ENCODE results near the gene SHISAL2A. TPM values are rescaled to one million over a fixed set of nuclear protein-coding genes. Genes with fewer than 3 reads are reported as not detected.

SHISAL2A gene
- total RNA-seq (2014; rRNA removed; shearing (Covaris generic)): 0.17 TPM in 1 of 2 replicates, not detected in the other

DNA sequence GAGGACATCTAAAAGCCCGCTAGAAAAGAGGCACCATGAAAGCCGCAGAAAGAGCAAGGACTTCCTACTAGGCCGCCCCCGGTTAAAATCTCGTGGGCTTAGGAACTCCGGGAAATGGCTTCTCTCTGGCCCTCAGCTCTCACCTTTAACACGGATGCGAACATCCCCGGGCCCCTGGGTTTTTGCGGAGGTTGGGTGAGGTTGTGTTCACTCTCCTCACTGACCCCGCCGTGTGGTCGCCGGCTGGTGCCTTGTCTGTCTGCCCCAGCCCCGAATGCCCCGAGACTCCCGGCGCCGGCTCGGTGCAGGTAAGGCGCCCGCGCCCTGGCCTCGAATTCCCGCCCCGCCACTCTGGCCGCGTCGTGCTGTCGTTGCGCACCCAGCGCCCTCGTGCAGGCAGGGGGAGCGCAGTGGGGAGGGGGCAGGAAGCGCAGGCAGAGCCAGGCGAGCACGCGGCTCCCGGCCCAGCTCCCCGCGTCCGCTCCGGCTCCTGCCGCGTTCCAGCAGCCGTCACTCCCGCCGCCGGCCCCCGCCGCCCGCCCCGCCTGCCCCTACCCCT lies at the start of gene SHISAL2A:
Gene SHISAL2A (plus strand): TSS at position 437 of the 559 bp plus-strand sequence. CDS start 326 bp downstream, outside the sequence.
- DNase-seq (ENCODE audit: low read depth): peak; percentile 45

DNA sequence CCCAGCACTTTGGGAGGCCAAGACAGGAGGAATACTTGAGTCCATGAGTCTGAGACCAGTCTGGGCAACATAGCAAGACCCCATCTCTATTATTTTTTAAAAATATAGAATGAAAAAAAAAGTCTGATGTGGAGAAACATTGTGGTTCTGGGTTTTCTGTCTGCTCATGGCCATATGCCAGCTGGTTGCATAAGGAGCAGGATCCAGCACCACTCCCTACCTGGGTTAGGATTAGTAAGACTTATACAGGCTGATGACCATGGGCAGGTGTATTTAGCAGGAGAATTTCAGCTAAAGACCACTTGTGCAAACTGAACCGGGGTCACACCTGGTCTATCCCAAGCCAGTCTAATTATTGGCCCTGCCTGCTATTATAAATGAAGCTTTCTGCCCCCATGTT lies 47.5 kb upstream of the SHISAL2A start:
- no peak for DNase-seq (ENCODE audit: low read depth)

DNA sequence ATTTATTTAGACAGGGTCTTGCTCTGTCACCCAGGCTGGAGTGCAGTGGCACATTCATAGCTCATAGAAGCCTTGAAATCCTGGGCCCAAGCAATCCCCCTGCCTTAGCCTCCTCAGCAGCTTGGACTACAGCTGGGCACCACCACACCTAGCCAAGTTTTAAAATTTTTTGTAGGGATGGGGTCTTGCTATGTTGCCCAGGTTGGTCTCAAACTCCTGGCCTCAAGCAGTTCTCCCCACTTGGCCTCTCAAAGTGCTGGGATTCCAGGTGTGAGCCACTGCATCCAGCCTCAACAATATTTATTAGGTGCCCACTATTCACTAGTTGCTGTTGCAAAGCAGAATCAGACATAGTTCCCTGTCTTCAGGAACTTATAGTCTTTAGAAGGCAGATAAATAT lies 44.9 kb upstream of the SHISAL2A start:
- no peak for DNase-seq (ENCODE audit: low read depth)

DNA sequence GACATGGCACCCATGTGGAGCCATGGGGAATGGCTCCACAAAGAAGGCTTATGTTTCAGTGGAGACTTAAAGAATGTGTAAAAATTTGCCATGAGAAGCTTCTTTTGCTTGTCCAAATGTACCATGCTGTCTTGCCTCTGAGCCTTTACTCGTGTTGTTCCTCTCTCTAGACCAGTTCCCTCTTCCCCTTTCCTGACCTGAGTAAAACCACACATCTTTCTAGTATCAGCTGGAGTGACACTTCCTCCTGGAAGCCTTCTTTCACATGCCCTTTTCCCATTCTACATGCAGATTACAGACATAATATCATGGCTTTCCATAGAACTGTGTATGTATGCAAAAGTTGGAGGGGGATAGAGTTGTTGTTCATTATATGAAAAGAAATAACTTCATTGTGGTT lies 44.4 kb upstream of the SHISAL2A start:
- no peak for DNase-seq (ENCODE audit: low read depth)

DNA sequence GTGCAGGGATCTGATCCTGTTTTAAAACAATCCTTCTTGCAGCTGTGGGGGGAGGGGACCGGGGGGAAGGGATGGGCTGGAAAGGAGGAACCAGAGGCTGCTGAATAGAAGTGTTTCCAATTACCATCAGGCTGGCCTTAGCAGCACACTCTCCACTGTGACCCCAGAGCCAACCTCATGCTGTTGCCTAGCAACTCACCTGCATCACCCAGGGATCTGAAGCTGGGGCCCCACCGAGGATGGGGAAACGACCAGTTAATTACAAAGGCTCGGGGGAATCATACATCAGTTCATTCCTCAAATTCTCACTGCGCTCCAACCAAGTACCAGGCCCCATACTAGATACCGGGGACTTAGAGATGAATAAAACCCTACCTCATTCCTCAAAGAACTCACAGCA lies 42.7 kb upstream of the SHISAL2A start:
- DNase-seq (ENCODE audit: low read depth): no peak

DNA sequence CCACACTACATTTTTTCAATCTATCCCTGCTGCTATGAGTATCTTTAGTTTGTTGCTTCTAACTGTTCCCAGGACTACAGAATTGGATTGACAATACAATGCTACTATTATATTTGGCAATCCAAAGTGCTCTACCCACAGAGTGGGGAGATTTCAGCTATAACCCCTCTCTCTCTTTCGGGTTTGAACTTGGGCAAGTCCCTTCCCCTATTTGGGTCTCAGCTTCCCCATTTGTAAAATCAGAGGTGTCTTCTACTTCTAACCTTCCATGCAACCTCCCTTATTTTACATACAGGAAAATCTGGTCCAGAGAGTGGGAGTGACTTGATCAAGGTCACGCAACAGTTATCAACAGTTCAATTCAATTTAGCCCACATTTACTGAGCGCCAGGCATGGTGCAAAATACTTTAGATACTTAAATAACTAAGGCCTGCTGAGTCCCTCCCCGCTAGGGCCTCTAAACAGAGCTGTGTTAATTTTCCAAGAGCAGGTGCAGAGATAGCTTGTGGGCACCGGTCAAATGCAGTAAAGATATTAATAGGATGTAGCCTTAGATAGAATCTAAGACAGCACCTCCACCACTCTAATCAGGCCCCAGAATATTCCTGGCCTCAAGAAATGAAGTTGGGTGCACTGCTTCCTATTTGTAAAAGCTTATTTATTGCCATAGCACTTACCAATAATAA lies 40.2 kb upstream of the SHISAL2A start:
- no peak for DNase-seq (ENCODE audit: low read depth)

DNA sequence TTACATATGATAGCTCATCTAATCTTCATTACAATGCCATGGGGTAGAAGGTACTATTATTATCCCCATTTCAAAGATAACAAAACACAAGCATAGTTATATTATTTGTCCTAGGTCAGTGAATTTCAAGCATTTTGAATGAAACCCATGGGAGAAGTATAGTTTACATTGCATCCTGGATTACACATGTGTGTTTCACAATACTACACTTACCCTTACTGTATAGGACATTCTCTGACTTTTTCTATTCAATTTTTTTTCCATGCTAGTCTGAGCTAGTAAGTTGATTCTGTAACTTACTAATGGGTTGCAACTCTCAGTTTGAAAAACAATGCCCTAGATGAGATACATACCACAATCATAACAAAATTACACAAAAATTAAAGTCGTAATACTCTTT lies 39.5 kb upstream of the SHISAL2A start:
- no peak for DNase-seq (ENCODE audit: low read depth)

DNA sequence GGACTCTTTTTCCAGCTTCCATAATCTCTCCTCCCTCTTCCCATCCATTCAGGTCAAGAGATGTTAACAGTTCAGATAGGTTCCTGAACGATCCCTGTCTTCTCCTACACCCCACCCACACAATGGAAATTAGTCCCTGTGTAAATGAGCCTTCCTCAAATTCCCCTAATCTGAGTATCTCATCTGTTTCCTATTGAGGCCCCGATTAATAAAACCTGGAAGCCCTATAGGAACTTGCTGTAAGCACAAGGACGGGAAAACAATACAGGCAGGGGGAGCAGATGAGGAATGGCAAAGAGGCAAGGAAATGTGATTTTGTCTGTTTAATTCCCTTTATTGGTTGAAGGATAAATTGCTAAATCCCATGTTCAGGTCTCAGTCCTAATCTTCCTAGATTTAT lies 37.9 kb upstream of the SHISAL2A start:
- no peak for DNase-seq (ENCODE audit: low read depth)

DNA sequence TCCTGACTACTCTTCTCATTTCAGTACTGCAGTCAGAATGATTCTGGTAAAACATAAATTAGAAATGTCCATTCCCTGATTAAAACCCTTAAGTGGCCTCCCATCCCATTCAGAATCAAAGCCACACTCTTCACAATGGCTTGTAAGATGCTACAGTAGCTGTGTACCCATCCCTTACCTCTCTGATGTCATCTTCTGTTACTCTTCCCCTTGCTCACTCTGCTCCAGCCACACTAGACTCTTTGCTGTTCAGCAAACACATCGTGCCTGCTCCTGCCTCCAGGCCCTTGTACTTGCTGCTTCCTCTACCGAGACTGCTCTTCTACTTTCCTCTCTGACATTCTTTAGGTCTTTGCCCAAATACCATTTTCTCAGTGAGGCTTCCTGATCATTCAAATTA lies 35.1 kb upstream of the SHISAL2A start:
- no peak for DNase-seq (ENCODE audit: low read depth)

DNA sequence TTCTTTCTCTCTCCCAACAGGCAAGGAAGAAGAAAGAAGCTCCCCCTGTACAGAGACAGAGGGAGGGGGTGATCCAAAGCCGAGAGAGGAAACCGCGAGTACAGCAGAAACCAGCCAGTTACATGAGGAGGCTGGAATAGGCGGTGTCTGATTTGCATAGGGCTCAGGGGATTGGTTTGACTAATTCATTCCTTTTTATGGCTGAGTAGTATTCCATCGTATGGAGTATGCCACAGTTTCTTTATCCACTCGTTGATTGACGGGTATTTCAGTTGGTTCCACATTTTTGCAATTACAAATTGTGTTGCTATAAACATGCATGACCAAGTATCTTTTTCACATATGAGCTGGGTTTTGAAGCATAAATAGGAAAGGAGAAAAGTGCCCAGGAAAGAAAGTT lies 34.2 kb upstream of the SHISAL2A start:
- DNase-seq (ENCODE audit: low read depth): no peak

DNA sequence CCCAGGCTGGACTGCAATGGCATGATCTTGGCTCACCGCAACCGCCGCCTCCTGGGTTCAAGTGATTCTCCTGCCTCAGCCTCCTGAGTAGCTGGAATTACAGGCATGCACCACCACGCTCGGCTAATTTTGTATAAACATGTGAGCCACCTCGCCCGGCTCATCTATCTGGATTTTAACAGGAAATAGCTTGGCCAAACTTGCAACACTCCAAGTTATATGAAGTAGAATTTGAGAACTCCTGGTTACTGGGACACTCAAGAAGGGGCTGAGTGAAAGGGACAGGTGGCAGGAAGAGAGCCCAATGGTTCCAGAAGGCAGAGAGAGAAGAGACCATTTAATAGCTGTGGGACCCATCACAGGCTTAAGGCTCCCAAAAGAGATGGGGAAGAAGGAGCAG lies 33.7 kb upstream of the SHISAL2A start:
- no peak for DNase-seq (ENCODE audit: low read depth)

DNA sequence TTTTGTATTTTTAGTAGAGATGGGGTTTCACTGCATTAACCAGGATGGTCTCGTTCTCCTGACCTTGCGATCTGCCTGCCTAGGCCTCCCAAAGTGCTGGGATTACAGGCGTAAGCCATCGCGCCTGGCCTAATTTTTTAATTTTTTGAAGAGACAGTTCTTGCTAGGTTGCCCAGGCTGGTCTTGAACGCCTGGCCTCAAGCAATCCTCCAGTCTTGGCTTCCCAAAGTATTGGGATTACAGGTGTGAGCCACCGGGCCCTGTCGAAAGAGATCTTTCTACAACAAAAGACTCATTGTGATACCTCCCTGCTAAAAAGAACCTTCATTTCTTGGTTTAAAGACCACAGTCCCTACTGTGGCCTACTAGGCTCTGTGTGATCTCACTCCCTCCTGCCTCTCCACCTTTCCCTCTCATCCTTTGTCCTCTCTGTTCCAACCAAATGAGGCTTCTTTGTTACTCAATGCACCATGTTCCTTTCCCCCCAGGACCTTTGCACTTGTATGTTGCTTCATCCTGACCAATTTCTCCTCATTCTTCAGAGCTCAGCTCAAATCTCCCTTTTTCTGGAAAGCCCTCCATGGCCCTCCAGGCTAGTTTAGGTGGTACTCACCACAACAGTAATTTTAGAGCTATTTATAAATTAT lies 32.3 kb upstream of the SHISAL2A start:
- no peak for DNase-seq (ENCODE audit: low read depth)

DNA sequence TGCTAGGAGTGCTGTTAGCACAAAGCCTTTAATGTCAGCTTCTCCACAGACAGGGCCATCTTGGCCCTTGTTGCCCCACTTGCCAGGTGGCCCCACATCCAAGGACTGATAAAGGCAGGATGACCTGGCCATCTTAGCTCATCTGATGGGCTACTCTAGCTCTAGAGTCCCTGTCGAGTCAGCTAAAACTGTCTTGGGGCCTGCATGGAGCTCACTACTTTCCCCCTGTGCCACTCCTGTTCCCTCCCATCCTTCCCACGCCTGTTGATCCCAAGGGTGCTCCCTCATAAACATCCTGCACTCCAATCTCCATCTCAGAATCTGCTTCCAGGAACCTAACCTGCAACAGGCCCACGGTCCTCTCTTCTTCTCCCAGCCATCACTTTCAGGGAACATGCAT lies 31.4 kb upstream of the SHISAL2A start:
- DNase-seq (ENCODE audit: low read depth): no peak

DNA sequence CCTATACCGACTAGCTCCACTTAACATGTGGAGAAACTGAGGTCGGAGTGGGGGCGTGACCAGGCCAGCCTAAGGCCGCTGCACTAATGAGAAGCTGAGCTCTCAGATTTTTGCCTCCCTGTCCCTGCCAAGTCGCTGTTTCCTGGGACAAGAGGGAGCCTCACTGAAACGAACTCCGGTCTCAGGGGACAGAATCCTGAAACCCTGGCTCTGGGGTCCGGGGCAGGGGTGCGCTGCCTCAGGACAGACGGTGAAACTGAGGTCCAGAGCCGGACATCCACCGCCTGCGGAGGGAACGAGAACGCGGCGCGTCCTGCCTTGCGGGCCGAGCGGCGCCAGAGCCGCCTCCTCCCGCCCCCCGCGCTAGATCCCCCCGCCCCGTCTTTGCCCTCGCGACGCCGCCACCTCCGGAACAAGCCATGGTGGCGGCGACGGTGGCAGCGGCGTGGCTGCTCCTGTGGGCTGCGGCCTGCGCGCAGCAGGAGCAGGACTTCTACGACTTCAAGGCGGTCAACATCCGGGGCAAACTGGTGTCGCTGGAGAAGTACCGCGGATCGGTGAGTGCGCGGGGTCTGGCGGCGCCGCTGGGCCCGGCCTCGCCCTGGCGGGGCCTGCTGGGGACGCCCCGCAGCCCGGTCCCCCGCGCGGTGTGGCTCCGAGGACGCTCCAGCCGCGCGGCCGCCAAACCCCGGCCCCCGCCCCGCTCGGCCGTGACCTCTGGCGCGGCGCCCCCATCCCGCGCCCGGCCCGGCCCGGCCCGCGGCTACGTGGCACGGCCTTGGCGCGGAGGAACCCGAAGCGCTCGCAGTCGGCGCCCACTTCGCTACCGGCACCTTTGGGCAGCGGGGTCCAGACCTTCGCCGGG lies 30.7 kb upstream of the SHISAL2A start, which contains the start of gene GPX7:
Gene GPX7 (plus strand): TSS at position 381 of the 865 bp plus-strand sequence. CDS start 39 bp downstream, at position 420.
- peak; percentile 59 for DNase-seq (ENCODE audit: low read depth)

DNA sequence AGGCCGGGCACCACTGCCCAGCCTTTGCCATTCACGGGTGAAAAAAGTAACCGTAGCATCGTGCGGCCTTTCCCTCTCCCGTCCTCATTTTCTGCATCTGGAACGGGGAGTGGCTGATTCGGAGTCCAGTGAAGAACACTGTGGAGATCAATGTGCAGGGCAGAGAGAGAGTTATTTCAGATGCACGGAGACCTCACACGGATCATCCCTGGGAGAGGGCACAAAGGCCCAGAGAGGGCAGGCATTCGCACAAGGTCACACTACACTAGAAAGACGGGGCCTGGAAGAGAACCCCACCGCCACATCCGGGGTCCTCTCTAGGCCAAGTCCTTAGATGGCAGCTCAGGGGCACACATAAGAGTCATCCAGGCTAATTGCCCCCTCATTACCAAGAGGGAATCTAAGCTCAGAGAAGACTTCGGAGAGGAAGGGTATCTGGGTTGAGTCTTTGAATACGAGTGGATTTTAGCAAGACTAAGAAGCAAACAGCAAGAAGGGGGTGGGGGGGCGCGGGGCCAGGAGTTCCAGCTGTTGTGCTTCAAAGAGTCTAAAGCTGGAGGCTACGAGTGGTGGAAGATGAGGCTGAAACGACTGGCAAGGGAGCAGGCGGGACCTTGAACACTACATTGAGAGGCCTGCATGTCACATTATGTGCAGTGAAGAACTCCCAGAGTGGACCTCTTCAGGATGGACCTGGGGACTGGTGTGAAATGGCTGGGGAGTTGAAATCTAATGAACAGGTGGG lies 29.9 kb upstream of the SHISAL2A start:
- peak; percentile 12 for DNase-seq (ENCODE audit: low read depth)

DNA sequence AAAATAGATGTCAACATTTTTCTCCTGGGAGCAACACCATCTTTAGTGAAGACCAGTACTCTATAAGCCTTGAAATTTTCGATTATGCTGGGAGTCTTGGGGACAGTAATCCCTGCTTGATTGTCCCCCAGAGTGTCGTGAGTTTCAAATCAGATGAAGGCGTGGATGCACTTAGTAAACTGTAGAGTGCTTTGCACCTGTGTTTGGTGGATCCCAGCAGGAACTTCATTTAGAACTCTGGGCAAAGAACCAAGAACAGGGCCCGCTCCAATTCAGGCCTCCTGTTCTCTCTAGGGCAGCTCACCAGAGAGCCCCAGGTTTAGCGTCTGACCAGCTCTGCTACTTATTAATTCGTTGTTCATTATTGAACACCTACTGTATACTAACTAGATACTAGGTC lies 29.3 kb upstream of the SHISAL2A start:
- DNase-seq (ENCODE audit: low read depth): no peak

DNA sequence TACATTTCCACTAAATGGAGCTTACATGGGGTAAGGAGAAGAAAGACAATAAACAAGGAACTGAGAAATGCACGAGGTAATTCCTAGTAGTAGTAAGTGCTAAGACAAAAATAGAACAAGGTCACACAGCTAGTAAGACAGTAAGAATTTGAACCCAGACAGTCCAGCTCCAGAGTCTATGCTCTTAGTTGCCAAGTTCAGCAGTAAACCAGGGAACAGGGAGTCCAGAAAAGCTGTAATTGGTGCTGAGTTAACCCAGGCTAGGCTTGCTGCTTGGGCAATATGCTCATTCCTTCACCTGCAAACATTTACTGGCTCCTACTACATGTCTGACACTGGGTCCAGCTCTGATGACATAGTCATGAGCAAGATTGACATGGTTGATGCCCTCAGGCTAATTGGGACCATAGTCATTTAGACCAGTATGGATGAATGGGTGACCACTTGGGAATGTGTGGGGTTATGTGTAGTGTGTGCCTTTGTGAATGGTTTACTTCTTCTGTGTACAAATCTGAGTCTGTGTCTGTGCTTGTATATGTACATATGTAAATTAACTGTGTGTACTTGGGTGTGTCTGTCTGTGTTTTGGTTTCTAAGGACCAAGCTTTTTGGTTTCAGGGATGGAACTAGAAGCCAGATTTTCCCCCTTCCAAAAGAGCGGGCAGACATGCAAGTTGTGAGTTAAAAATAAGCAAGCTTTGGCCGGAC lies 28.8 kb upstream of the SHISAL2A start:
- DNase-seq (ENCODE audit: low read depth): peak; percentile 22

DNA sequence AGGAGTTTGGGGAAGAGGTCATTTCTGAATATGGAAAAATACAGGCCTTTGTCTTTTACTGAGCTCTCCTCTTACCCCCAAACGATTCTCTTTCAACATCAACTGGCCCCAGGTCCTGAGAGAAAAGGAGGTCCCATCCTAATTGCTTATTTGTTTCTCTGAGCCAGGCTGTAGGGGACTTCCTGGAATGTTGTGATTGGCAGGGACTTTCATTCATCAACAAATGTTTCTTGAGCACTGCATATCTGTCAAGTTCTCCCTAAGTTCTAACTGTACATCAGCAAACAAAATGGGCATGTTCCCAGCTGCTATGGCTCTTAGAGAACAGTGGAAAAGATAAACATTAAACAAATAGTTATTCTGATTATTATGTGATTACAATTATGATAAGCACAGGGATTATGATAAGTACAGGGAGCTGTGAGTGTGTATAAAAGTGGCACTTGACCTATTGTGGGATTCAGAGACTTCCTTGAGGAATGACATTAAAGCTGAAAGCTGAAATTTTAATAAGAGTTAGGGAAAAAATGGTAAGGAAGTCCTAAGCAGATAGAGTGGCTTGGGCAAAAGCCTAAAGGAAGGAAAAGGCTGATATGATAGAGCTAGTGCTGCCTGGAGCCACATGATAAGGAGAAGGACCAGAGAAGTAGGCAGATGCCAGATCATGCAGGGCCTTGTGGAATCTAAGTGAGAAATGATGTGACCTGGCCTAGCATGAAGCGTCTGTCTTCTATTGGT lies 19.2 kb upstream of the SHISAL2A start:
- no peak for DNase-seq (ENCODE audit: low read depth)

DNA sequence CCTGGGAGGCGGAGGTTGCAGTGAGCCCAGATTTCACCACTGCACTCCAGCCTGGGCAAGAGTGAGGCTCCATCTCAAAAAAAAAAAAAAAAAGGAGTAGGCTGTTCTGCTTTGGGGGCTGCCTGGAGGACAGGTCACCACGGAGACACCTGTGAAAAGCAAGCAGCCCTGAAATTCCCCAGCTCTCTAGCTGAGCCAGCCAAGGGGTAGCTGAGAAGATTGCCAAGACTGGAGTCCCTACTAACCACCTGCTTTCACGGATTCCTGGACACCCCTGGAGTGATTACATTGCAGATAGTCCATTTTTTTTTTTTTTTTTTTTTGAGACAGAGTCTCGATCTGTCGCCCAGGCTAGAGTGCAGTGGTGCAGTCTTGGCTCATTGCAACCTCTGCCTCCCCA lies 18.3 kb upstream of the SHISAL2A start:
- DNase-seq (ENCODE audit: low read depth): no peak

DNA sequence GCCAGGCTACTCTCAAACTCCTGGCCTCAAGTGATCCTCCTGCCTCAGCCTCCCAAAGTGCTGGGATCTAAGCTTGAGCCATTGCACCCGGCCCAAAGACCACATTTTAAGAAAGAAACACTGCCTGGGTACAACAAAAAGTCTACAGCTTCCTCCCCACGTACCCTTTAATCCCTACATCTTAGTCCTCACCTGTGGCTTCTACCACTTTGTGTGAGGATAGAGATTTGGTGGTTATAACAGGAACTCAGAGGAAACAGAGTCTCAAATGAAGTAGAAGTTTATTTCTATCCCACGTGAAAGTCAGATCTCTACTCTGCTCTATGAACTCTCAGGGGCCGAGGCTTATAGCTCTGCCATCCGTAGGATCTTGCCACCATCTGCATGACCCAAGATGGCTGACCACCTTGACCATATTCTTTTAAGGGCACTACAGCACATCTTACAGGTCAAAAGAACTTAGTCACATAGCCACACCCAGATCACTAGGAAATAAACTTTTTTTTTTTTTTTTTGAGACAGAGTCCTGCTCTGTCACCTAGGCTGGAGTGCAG lies 17.4 kb upstream of the SHISAL2A start:
- DNase-seq (ENCODE audit: low read depth): no peak
